ACHN (cell line): ENCODE data around the gene LAMB3.

Experiments
- DNase-seq: peaks from one replicate; pipeline ENCODE4 v3.0.0-alpha.2; 2015
- in situ Hi-C: cut with HindIII; loops from 2 replicates; pipeline ENCODE4 v1.10.0; 2017; ENCODE audit warnings: low sequenced_read_pairs, low pct_ligation_motif_present, low pct_unique_long_range_greater_than_20kb

The LAMB3 gene

GRCh38 chr1:209670441-209671082 lies 18.3 kb upstream of the LAMB3 start:
- in situ Hi-C loops, result no loop called here
- DNase-seq, result no peak

GRCh38 chr1:209667708-209668107 lies 15.5 kb upstream of the LAMB3 start:
- in situ Hi-C loops, result no loop called here
- DNase-seq, result no peak

GRCh38 chr1:209667103-209667502 lies 14.9 kb upstream of the LAMB3 start:
- in situ Hi-C loops, result no loop called here
- DNase-seq, result no peak

GRCh38 chr1:209662879-209663327 lies 10.7 kb upstream of the LAMB3 start:
- no peak for DNase-seq
- in situ Hi-C loops, result no loop called here

GRCh38 chr1:209661071-209661470 lies 8.8 kb upstream of the LAMB3 start:
- in situ Hi-C loops, result no loop called here
- no peak for DNase-seq

- no peak for DNase-seq
- in situ Hi-C loops, result no loop called here
These were observed 7.7 kb upstream of the LAMB3 start for GRCh38 chr1:209659909-209660308.

- in situ Hi-C loops, result no loop called here
- no peak for DNase-seq
These were observed 5.7 kb upstream of the LAMB3 start for GRCh38 chr1:209657918-209658317.

- DNase-seq, result no peak
- in situ Hi-C loops, result no loop called here
These were observed 5.1 kb upstream of the LAMB3 start for GRCh38 chr1:209657140-209657879.

- no peak for DNase-seq
These were observed 3.4 kb upstream of the LAMB3 start for GRCh38 chr1:209655411-209656231.

GRCh38 chr1:209653915-209654351 lies 1.7 kb upstream of the LAMB3 start:
- DNase-seq, result peak; percentile 20
- in situ Hi-C loops, result no loop called here

More at GRCh38 chr1:209655411-209656231, 3.4 kb upstream of the LAMB3 start:
- in situ Hi-C loops, result no loop called here

- DNase-seq, result peak; percentile 42
- in situ Hi-C loops, result no loop called here
These were observed 712 bp upstream of the LAMB3 start for GRCh38 chr1:209652873-209653401.

- DNase-seq, result peak; percentile 82
- in situ Hi-C loops, result no loop called here
These were observed 1.1 kb downstream of the LAMB3 start for GRCh38 chr1:209651138-209651587.

- in situ Hi-C loops, result no loop called here
- DNase-seq, result no peak
These were observed 1.8 kb downstream of the LAMB3 start for GRCh38 chr1:209650454-209650853.

- DNase-seq, result peak; percentile 87
- in situ Hi-C loops, result no loop called here
These were observed 3.1 kb downstream of the LAMB3 start for GRCh38 chr1:209648931-209649776.

- in situ Hi-C loops, result no loop called here
- no peak for DNase-seq
These were observed 3.9 kb downstream of the LAMB3 start for GRCh38 chr1:209648346-209648745.

GRCh38 chr1:209647156-209647555 lies 5.1 kb downstream of the LAMB3 start:
- DNase-seq, result no peak
- in situ Hi-C loops, result no loop called here

- DNase-seq, result peak; percentile 39
- in situ Hi-C loops, result no loop called here
These were observed 5.7 kb downstream of the LAMB3 start for GRCh38 chr1:209646558-209646957.
